Stimulated activated naive CD8-positive, alpha-beta T cell treated with anti-CD3 and anti-CD28 coated beads, Interleukin-15, amount 100 ng/mL, for 72 hours (primary cell): ENCODE data around the gene GORASP1.

Experiments
- ATAC-seq: fragments of 150-1000 bp; cut with Tn5 transposase; 2 replicates; pipeline ENCODE4 v1.10.0; 2021; ENCODE audit warnings: mild to moderate bottlenecking, moderate library complexity
- DNase-seq, 2 donors: peaks; one replicate each; pipeline ENCODE4 v3.0.0; 2021 to 2022
- H3K27ac Mint-ChIP-seq, 2 donors: one replicate each; pipeline ENCODE4 v1.8.0; 2022; ENCODE audit warnings: mild to moderate bottlenecking in 2 of 2, mixed read lengths in 2 of 2, moderate library complexity in 2 of 2
- H3K27me3 Mint-ChIP-seq: one replicate; pipeline ENCODE4 v1.8.0; 2022; ENCODE audit warnings: mixed read lengths
- H3K4me1 Mint-ChIP-seq: one replicate; pipeline ENCODE4 v1.8.0; 2022; ENCODE audit warnings: mild to moderate bottlenecking, mixed read lengths
- H3K4me3 Mint-ChIP-seq, 2 donors: one replicate each; pipeline ENCODE4 v1.8.0; 2022; ENCODE audit warnings: mild to moderate bottlenecking in 2 of 2, mixed read lengths in 2 of 2, moderate library complexity in 1 of 2
- H3K9me3 Mint-ChIP-seq, 2 donors: one replicate each; pipeline ENCODE4 v1.8.0; 2022; ENCODE audit warnings: mixed read lengths in 2 of 2

Gene GORASP1

DNA sequence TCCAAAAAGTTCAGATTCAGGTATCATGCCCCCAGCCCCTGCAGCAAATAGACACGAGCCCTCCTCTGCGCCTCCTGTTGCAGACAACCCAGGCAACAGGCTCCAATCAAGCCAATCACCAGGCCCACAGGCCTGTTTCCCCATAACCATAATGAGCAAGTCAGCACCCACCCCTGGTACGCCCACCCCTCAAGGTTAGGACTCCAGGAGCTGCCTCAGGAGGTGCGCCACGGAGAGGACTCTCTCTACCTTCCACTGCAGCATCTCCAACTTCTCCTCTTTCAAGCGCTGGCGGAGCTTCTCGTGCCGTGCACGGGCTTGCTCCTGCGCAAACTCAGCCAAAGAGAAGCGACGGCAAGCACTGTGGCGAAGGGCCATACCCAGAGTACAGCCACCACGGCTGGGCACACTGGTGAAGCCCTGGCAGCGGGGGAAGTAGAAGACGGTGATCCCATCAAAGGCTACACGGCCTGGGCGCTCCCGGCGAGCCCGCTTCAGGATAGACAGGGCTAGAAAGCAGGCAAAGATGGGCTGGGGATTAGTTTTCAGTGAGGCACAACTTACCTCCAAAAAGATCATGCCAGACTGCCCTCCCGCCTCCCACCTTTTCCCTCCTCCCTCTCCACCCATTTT is 37.4 kb upstream of the GORASP1 start:
- H3K9me3 Mint-ChIP-seq = no peaks in the 10 kb centered on the region
- no peak overlapping the region for H3K4me3 Mint-ChIP-seq
- H3K4me1 Mint-ChIP-seq = peaks cover 83% of the 10 kb centered on the region
- no peaks in the 10 kb centered on the region for H3K27me3 Mint-ChIP-seq
- H3K27ac Mint-ChIP-seq = no peak overlapping the region
- ATAC-seq (no peak), DNase-seq (no peak)

- Mint-ChIP-seq H3K27ac (peak overlapping the region in 1 of 2 donors; percentile 87), H3K4me1 (peaks cover 83% of the 10 kb centered on the region), H3K9me3 (no peaks in the 10 kb centered on the region), H3K4me3 (no peak overlapping the region), H3K27me3 (no peaks in the 10 kb centered on the region)
- DNase-seq = no peak
- ATAC-seq = no peak
These were observed 36.8 kb upstream of the GORASP1 start for GRCh38 chr3:39144095-39144747.

DNA sequence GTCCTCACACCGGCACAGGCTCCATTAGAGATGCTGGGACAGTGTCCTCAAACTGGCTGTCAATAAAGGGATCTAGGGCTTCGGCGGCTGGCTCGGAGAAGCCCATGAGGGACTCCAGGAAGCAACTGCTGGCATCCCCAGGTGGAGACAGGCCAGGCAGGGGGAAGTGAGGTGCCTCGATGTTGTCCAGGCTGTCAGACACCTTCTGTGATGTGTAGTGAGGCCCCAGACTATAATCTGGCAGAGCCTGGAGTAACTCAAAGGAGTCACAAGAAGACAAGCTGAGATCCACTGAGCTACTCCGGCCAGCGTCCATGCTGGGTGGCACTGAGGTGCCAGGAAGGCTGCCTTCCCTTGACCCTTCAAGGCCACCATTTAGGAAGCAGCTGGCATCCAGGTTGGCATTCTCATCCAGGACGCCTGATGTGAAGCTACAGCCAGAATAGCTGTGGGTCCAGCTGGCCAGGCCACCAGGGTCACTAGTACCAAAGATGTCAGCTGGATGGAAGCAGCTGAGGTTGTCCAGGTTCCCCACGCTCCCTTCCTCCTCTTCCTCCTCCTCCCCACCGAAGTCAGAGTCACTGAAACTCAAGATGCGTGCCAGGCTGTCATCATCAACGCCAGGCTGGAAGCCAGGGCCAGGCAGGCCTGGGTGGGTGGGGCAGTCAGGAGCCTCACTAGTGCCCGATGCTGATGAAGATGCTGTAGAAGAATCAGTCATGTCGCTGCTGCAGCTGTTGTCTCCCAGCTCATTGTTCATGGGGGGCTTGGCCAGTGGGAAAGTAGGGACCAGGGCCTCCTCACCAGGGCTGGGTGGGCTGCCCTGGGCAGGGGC is 35.8 kb upstream of the GORASP1 start:
- H3K4me1 Mint-ChIP-seq = peaks cover 83% of the 10 kb centered on the region
- ATAC-seq (no peak), DNase-seq (no peak)
- no peak overlapping the region for H3K4me3 Mint-ChIP-seq
- no peaks in the 10 kb centered on the region for H3K27me3 Mint-ChIP-seq
- peak overlapping the region; percentile 31 to 87 for H3K27ac Mint-ChIP-seq
- no peaks in the 10 kb centered on the region for H3K9me3 Mint-ChIP-seq

DNA sequence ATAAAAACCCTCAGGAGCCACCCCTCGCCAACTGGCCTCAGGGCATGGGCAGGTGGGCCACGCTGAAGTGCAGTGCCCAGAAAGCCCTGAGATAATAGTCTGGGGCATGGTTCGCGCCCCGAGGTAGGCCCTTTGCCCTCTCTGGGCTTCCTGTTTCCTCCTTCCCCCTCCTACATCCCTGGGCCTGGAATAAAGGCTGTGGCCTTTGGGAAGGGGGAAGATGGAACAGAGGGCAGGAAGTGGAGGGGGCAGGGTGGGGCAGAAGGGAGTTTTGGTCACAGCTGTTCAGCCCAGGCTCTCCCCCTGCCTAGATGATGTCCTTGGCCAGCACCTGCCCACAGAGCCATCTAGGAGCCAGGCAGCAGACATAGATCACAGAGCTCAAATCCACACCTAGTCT is 34.6 kb upstream of the GORASP1 start:
- DNase-seq (no peak), ATAC-seq (no peak)
- no peak overlapping the region for H3K4me3 Mint-ChIP-seq
- no peaks in the 10 kb centered on the region for H3K27me3 Mint-ChIP-seq
- H3K9me3 Mint-ChIP-seq = no peaks in the 10 kb centered on the region
- H3K4me1 Mint-ChIP-seq = peaks cover 79% of the 10 kb centered on the region
- peak overlapping the region in 1 of 2 donors; percentile 78 for H3K27ac Mint-ChIP-seq

DNA sequence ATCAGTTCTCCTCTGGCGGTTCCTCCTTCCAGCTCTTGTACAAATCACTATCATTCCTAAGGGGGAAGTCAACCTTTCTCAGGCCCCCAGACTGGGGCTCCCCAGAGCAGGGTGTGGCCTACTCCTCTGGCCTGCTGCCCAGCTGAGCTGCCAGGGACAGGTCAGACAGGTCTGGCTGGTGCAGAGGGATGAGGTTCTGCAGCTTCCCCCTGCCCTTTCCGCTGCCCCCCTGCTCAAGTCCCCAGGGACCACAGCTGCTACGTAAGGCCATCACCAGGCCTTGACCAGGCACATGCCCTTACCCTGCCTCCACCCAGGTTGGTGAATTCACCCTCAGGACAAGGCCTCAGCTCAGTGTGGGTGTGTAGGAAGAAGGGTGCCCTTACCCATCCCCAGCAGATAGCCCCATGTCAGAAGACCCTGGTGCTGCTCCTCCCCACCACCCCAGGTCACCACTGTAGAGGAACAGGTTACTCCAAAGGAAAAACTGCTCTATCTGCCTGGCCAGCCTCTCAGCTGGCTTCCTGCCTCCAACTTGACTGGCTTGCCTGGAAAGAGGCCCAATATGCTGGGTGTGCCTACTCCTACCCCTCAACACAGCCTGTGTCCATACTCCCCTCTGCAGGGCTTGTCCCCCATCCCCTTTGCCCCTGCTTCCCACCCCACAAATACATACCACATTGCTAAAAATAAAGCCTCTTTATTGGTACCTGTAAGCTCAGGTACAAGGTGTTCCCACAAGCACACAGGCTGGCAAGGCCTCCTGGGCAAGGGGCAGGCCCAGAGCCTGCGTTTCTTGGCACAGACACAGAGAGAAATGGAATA is 34.0 kb upstream of the GORASP1 start:
- H3K27me3 Mint-ChIP-seq = no peaks in the 10 kb centered on the region
- peak overlapping the region; percentile 11 to 86 for H3K27ac Mint-ChIP-seq
- H3K9me3 Mint-ChIP-seq = no peaks in the 10 kb centered on the region
- ATAC-seq (no peak), DNase-seq (no peak)
- peaks cover 72% of the 10 kb centered on the region for H3K4me1 Mint-ChIP-seq
- no peak overlapping the region for H3K4me3 Mint-ChIP-seq

- Mint-ChIP-seq H3K9me3 (no peaks in the 10 kb centered on the region), H3K27ac (peak overlapping the region in 1 of 2 donors; percentile 74), H3K27me3 (no peaks in the 10 kb centered on the region), H3K4me1 (peaks cover 65% of the 10 kb centered on the region), H3K4me3 (no peak overlapping the region)
- DNase-seq (no peak), ATAC-seq (no peak)
These were observed 33.0 kb upstream of the GORASP1 start for GRCh38 chr3:39140341-39140971.

DNA sequence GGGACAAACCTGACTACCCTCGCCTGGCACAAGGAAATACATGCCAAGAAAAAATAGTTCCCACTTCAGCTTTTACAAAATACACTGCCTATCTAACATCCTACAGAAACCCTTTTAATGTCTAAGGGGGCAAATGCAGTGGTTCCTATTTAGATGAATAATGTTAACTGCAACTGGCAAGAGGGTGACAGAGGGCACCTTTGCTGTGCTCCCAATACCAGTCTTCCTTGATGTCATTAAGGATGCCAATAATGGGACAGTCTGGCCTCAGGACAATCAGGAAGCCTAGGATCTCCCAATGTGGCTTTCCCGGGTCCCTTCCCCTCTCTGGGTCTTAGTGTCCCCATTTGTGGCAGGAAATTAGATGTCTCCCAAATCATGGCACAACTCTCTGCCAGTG is 32.0 kb upstream of the GORASP1 start:
- H3K4me3 Mint-ChIP-seq = no peak overlapping the region
- no peak for DNase-seq
- H3K27me3 Mint-ChIP-seq = no peaks in the 10 kb centered on the region
- peaks cover 61% of the 10 kb centered on the region for H3K4me1 Mint-ChIP-seq
- H3K9me3 Mint-ChIP-seq = no peaks in the 10 kb centered on the region
- H3K27ac Mint-ChIP-seq = no peak overlapping the region
- ATAC-seq = no peak

DNA sequence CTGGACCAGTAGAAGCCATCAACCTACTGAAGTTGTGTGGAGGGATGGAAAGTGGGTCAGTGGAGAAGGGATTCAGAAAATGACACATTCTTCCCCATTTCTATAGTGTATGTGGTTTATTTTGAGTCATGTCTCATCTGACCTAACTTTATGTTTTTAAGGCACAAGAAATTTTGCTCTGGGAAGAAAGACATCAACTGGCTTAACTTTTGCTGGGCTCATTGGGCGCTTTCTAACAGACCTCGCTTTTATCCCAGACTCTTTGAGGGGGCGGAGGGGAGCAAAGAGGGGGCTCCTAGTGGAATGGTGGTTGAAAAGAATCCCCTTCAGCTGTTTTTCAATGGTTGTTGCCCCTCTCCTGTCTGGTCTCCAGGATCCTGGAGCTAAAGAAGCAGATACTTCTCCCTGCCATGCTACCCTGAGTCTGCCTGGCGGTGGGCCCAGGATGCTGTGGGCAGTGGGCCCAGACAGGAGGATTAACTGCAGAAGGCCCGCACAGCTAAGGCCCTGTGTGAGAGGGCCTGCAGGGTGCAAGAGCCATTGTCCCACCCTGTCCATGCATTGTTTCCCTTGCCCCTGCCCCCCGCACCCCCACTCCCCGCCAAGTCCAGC is 31.5 kb upstream of the GORASP1 start:
- Mint-ChIP-seq H3K9me3 (no peaks in the 10 kb centered on the region), H3K4me1 (peaks cover 63% of the 10 kb centered on the region), H3K27me3 (no peaks in the 10 kb centered on the region), H3K27ac (no peak overlapping the region), H3K4me3 (no peak overlapping the region)
- ATAC-seq = peak; percentile 50
- no peak for DNase-seq

DNA sequence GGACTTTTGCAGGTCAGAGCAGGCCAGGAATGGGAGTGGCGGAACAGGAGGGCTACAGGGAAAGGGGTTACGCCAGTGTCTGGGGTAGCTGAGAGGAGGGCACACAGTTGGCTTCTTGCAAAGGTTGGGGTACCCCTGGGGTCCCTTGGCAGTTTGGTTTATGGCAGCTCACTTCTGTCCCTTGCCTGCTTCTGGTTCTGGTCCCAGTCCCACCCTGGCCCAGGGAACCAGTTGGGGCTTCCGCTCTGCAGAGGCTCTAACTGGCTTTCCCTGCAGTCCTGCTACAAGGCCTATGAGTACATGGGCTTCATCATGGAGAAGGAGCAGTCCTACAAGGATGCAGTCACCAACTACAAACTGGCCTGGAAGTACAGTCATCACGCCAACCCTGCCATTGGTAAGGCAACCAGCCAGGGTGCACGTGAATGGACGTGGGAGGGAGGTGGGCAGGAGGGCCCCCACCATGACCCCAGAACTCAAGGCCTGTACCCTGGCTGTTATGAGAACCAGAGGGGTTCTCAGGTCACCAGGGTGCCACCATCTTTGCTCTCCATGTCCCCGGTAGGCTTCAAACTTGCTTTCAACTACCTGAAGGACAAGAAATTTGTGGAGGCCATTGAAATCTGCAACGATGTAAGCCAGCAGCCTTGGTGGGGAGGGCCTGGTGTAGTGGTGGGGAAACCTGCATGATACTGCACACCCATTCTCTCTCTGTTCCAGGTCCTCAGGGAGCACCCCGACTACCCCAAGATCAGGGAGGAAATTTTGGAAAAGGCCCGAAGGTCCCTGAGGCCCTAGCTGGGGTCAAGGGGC is 30.8 kb upstream of the GORASP1 start:
- no peaks in the 10 kb centered on the region for H3K27me3 Mint-ChIP-seq
- ATAC-seq (peak; percentile 1), DNase-seq (no peak)
- H3K4me3 Mint-ChIP-seq = no peak overlapping the region
- H3K9me3 Mint-ChIP-seq = no peaks in the 10 kb centered on the region
- H3K27ac Mint-ChIP-seq = peak overlapping the region in 1 of 2 donors; percentile 95
- H3K4me1 Mint-ChIP-seq = peaks cover 60% of the 10 kb centered on the region

DNA sequence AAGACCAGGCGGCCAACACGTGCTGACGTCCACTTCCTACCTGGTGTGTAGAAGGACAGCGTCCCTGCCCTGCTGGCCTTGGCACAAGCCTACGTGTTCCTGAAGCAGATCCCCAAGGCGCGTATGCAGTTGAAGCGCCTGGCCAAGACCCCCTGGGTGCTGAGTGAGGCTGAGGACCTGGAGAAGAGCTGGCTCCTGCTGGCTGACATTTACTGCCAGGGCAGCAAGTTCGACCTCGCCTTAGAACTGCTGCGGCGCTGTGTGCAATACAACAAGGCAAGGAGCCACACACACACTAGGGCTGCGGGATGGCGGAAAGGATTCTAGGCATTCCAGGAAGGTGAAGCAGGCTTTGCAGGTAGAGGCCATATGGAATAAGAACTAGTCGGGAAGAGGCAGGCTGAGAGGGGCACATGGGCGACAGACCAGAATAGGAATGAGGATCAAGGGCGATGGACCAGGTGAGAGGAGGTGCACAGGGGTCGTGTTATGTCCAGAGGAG is 30.1 kb upstream of the GORASP1 start:
- peak overlapping the region in 1 of 2 donors; percentile 95 for H3K27ac Mint-ChIP-seq
- no peak overlapping the region for H3K4me3 Mint-ChIP-seq
- H3K9me3 Mint-ChIP-seq = no peaks in the 10 kb centered on the region
- no peak for DNase-seq
- H3K4me1 Mint-ChIP-seq = peaks cover 54% of the 10 kb centered on the region
- no peaks in the 10 kb centered on the region for H3K27me3 Mint-ChIP-seq
- ATAC-seq = no peak

DNA sequence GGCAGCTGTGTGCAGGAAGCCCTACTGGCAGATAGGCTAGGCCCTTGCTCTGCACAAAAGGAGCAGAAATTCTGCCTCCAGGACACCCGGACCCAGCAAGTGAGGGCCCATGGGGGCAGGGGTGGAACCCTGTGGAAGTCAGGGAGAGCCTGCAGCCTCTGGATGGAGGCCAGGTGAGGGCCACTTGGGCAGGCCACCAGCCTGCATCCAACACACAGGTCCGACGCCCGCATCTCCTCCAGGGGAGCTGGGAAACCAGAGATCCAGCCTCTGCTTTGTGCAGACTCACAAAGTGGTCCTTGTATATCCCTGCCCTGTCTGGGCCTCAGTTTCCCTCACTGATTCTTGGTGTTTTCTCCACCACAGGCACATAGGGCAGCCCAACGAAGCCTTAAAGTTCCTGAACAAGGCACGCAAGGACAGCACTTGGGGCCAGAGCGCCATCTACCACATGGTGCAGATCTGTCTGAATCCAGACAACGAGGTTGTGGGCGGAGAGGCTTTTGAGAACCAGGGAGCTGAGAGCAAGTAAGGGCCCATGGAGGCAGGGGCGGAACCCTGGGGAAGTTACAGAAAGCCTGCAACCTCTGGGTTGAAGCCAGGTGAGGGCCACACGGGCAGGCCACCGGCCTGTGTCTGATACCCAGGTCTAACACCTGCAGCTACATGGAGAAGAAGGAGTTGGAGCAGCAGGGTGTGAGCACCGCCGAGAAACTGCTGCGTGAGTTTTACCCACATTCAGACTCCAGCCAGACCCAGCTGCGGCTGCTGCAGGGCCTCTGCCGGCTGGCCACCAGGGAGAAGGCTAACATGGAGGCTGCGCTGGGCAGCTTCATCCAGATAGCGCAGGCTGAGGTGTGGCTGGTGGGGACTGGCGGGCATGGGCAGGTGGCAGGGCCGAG is 29.4 kb upstream of the GORASP1 start:
- ATAC-seq = no peak
- DNase-seq = no peak
- H3K4me3 Mint-ChIP-seq = no peak overlapping the region
- H3K27ac Mint-ChIP-seq = peak overlapping the region in 1 of 2 donors; percentile 56
- H3K9me3 Mint-ChIP-seq = no peaks in the 10 kb centered on the region
- H3K27me3 Mint-ChIP-seq = no peaks in the 10 kb centered on the region
- peaks cover 51% of the 10 kb centered on the region for H3K4me1 Mint-ChIP-seq

DNA sequence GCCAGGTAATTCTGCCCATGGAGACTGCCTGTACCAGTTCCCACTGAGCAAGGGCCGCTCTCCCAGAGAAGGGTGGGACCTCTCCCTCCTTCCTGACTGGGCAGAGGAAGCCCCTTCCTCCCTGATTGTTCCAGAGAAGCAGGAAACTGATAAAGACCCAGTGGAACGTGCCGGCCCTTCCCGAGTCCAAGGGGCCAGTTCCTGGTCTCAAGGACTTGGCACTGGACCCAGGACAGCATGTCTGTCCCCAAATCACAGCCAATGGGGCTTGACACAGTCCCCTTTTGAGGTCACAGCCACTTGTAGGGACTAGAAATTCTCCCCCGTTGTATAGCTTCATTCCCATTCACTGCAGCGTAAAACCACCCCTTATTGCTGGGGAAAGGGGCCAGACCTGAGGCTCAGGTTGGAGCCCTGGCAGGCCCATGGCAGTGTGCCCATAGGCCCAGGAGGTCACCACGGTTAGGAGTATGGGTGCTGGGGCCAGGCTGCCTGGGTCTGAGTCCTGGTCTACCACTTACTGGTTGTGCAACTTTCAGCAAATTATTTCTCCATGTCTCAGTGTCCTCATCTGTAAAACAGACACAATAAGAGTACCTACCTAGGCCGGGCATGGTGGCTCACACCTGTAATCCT is 27.9 kb upstream of the GORASP1 start:
- no peaks in the 10 kb centered on the region for H3K27me3 Mint-ChIP-seq
- H3K9me3 Mint-ChIP-seq = no peaks in the 10 kb centered on the region
- DNase-seq (no peak), ATAC-seq (no peak)
- H3K4me1 Mint-ChIP-seq = peaks cover 36% of the 10 kb centered on the region
- no peak overlapping the region for H3K4me3 Mint-ChIP-seq
- H3K27ac Mint-ChIP-seq = peak overlapping the region in 1 of 2 donors; percentile 77

DNA sequence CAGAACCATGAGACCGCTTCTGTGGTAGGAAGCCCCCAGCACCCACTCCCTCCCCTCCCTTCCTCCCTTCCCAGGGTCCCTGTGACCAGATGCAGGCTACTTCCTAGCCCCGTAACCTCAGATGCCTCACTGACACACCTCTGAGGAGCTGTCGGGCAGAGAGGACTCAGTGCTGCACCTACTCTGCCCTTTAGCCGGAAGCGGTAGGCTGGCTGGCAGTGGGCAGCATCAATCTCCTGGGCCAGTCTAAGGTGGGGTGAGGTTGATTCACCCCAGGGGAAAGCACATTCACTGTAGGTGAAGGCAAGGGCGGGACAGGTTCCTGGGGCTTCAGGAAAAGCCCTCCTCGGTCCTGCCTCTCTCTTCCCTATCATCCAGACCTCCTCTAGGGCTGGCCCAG is 26.9 kb upstream of the GORASP1 start:
- H3K9me3 Mint-ChIP-seq = no peaks in the 10 kb centered on the region
- peaks cover 28% of the 10 kb centered on the region for H3K4me1 Mint-ChIP-seq
- DNase-seq (no peak), ATAC-seq (peak; percentile 21)
- no peaks in the 10 kb centered on the region for H3K27me3 Mint-ChIP-seq
- H3K4me3 Mint-ChIP-seq = no peak overlapping the region
- peak overlapping the region in 1 of 2 donors; percentile 50 for H3K27ac Mint-ChIP-seq
